Vagina (tissue), 2 donors: ENCODE results near the gene VPS37D. TPM values are rescaled to one million over a fixed set of nuclear protein-coding genes. Genes with fewer than 3 reads are reported as not detected.

Source experiments
- DNase-seq, 2 donors: peaks; one replicate each; pipeline ENCODE4 v3.0.0-alpha.2; 2017; ENCODE audit errors: extremely low spot score in 2 of 2
- H3K27ac ChIP-seq: fragments of 200-600 bp; sonication (generic); one replicate; pipeline ENCODE4 v1.5.1; 2019
- H3K27me3 ChIP-seq: fragments of 200-600 bp; sonication (generic); one replicate; pipeline ENCODE4 v1.5.1; 2019
- H3K36me3 ChIP-seq, 2 donors: fragments of 200-600 bp; sonication (generic); one replicate each; pipeline ENCODE4 v1.5.1; 2017 to 2019
- H3K4me1 ChIP-seq: fragments of 200-600 bp; sonication (generic); one replicate; pipeline ENCODE4 v1.5.1; 2019
- H3K4me3 ChIP-seq, 2 donors: fragments of 200-600 bp; sonication (generic); 1 replicate in 1 of 2; 2 replicates in 1 of 2; pipeline ENCODE4 v1.5.1; 2016 to 2019
- H3K9me3 ChIP-seq: fragments of 200-600 bp; sonication (generic); one replicate; pipeline ENCODE4 v1.5.1; 2019
- CTCF ChIP-seq, 3 experiments: fragments of 450-650 bp in 2 of 3; fragments of 200-600 bp in 1 of 3; sonication (generic) in 1 of 3; IDR thresholded peaks; one replicate each; pipeline ENCODE4 v1.5.1; 2017 to 2019; ENCODE audit warnings: antibody characterized with exemption in 3 of 3, mild to moderate bottlenecking in 2 of 3, moderate library complexity in 2 of 3
- POLR2A ChIP-seq, 2 donors: fragments of 450-650 bp; IDR thresholded peaks; one replicate each; pipeline ENCODE4 v1.6.1; 2017; ENCODE audit warnings: antibody characterized with exemption in 2 of 2, mild to moderate bottlenecking in 2 of 2, moderate library complexity in 2 of 2
- POLR2AphosphoS5 ChIP-seq, 2 donors: sonication (generic); formaldehyde crosslinking; IDR thresholded peaks; one replicate each; pipeline ENCODE4 v1.9.0; 2017; ENCODE audit warnings: antibody characterized with exemption in 2 of 2, mild to moderate bottlenecking in 2 of 2, low read depth in 1 of 2; ENCODE audit not compliant: insufficient read depth in 1 of 2
- intact Hi-C: fragments of 100-400 bp; cut with DNase I; formaldehyde crosslinking; loops from one replicate; pipeline ENCODE4 v1.15.1; 2023
- total RNA-seq: library from RNA; depleted of rRNA; stranded (reverse); fragments of >200 nt; gene quantifications from one replicate; pipeline ENCODE4 v1.2.3, GENCODE V29; 2016

VPS37D gene
- total RNA-seq, 1 donor from 2014 or later: 5.4 TPM

DNA sequence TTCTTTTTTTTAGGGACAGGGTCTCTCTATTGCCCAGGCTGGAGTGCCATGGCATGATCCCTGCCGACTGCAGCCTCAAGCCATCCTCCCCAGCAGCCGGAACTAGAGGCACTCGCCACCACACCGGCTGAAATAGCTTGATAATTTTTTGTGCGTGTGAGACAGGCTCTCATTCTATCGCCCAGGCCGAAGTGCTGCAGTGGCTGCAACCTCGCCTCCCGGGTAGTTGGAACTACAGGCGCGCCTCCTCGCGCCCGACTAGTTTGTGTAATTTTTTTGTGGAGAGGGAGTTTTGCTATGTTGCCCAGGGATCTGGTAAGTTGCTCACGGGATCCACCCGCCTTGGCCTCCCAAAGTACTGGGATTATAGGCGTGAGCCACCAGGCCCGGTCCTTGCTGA is 17.7 kb downstream of the VPS37D start:
- Histone ChIP-seq H3K36me3 (peaks cover 0 to 27% of the 10 kb centered on the region in 2 donors), H3K4me3 (no peak overlapping the region), H3K27me3 (no peaks in the 10 kb centered on the region), H3K4me1 (peaks cover 45% of the 10 kb centered on the region), H3K27ac (no peak overlapping the region), H3K9me3 (no peaks in the 10 kb centered on the region)
- TF ChIP-seq POLR2A (IDR thresholded peaks at IDR 0.05) (no peak), CTCF (IDR thresholded peaks at IDR 0.05) (no peak), POLR2AphosphoS5 (IDR thresholded peaks at IDR 0.05; ENCODE audit: insufficient read depth in 1 of 2, low read depth in 1 of 2) (no peak)
- DNase-seq: no peak
- intact Hi-C loops: no loop called here

DNA sequence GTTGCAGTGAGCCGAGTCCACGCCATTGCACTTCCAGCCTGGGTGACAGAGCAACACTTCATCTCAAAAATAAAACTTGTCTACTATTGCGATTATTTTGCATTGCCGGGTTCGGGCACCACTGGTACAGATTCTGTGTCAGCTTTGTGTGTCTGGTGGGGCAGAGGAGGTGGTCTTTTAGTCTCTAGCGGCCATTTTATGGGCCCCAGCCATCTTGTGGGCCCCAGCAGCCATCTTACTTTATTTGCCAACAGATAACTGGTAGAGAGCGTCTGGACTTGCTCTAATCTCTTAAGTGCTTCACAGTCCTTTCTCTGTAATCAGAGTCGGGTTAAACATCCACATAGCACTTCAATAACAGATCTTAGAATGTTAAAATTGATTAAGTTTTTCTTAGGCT is 20.7 kb downstream of the VPS37D start:
- intact Hi-C loops: no loop called here
- H3K36me3 ChIP-seq: peaks cover 0 to 53% of the 10 kb centered on the region in 2 donors

DNA sequence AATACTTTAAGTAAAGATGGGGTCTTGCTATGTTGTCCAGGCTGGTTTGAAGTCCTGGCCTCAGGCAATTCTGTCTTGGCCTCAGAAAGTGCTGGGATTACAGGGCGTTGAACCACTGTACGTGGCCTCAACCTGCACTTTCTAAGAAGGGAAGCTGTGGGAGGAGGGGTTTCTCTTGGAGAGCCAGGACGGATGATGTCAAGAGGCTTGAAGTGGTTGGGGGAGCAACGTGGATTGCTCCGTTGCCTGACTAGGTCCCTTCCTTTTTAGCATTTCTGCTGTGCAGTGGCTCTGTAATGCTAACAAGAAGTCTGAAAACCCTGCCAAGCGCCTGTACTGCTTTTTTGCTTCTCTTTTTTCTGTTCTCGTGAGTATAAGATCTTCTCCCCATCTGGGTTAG is 23.0 kb downstream of the VPS37D start:
- intact Hi-C loops: no loop called here
- H3K27ac ChIP-seq: no peak overlapping the region

More for the DNA sequence above, 20.7 kb downstream of the VPS37D start:
- TF ChIP-seq POLR2A (IDR thresholded peaks at IDR 0.05): no peak
- no peak for TF ChIP-seq CTCF (IDR thresholded peaks at IDR 0.05)
- no peak for TF ChIP-seq POLR2AphosphoS5 (IDR thresholded peaks at IDR 0.05; ENCODE audit: insufficient read depth in 1 of 2, low read depth in 1 of 2)
- H3K27me3 ChIP-seq: no peaks in the 10 kb centered on the region
- no peak overlapping the region for H3K4me3 ChIP-seq
- H3K9me3 ChIP-seq: no peaks in the 10 kb centered on the region
- DNase-seq: no peak
- no peak overlapping the region for H3K27ac ChIP-seq
- H3K4me1 ChIP-seq: peaks cover 21% of the 10 kb centered on the region

GRCh38 chr7:73696372-73696771 is 28.7 kb downstream of the VPS37D start:
- TF ChIP-seq CTCF (IDR thresholded peaks at IDR 0.05): no peak
- TF ChIP-seq POLR2AphosphoS5 (IDR thresholded peaks at IDR 0.05; ENCODE audit: insufficient read depth in 1 of 2, low read depth in 1 of 2): no peak
- TF ChIP-seq POLR2A (IDR thresholded peaks at IDR 0.05): no peak
- no peak for DNase-seq
- H3K27ac ChIP-seq: no peak overlapping the region
- peaks cover 0 to 67% of the 10 kb centered on the region in 2 donors for H3K36me3 ChIP-seq
- intact Hi-C loops: no loop called here
- H3K4me3 ChIP-seq: no peak overlapping the region
- no peaks in the 10 kb centered on the region for H3K27me3 ChIP-seq
- H3K9me3 ChIP-seq: no peaks in the 10 kb centered on the region
- no peaks in the 10 kb centered on the region for H3K4me1 ChIP-seq

More for the DNA sequence above, 23.0 kb downstream of the VPS37D start:
- DNase-seq: no peak
- H3K9me3 ChIP-seq: no peaks in the 10 kb centered on the region
- peaks cover 0 to 76% of the 10 kb centered on the region in 2 donors for H3K36me3 ChIP-seq
- TF ChIP-seq POLR2AphosphoS5 (IDR thresholded peaks at IDR 0.05; ENCODE audit: insufficient read depth in 1 of 2, low read depth in 1 of 2) (no peak), CTCF (IDR thresholded peaks at IDR 0.05) (no peak), POLR2A (IDR thresholded peaks at IDR 0.05) (no peak)
- H3K27me3 ChIP-seq: no peaks in the 10 kb centered on the region
- no peak overlapping the region for H3K4me3 ChIP-seq
- H3K4me1 ChIP-seq: peaks cover under 1% of the 10 kb centered on the region

DNA sequence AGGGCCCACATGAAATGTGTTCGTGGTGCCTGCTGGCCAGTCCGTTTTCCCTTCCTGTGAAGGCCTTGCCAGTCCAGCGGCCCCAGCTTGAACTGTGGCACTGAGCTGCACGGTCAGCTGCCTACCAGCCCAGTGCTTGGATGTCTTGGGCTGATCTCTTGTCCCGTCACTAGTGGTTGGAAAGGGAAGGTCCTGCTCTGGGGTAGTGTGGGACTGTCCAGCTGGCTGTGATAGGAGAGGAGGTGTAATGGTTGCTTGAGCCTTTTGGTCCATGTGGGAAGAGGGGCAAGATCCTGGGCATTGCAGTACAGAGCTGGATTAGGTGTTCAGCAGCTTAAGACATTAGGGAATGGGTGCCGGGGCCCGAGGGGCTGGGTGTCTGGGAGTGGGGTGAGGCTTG is 30.8 kb downstream of the VPS37D start:
- no peak for DNase-seq
- no peak overlapping the region for H3K27ac ChIP-seq
- TF ChIP-seq POLR2A (IDR thresholded peaks at IDR 0.05) (no peak), CTCF (IDR thresholded peaks at IDR 0.05) (no peak), POLR2AphosphoS5 (IDR thresholded peaks at IDR 0.05; ENCODE audit: insufficient read depth in 1 of 2, low read depth in 1 of 2) (no peak)
- peaks cover 0 to 49% of the 10 kb centered on the region in 2 donors for H3K36me3 ChIP-seq
- H3K4me3 ChIP-seq: no peak overlapping the region
- intact Hi-C loops: no loop called here
- no peaks in the 10 kb centered on the region for H3K9me3 ChIP-seq
- H3K4me1 ChIP-seq: peaks cover 1% of the 10 kb centered on the region
- H3K27me3 ChIP-seq: no peaks in the 10 kb centered on the region
